ENCODE measurements around the gene ITPK1. TPM values are rescaled to one million over a fixed set of nuclear protein-coding genes. Genes with fewer than 3 reads are reported as not detected.
"Not testable (repeated sequence)": the region's sequence is repeated elsewhere in the genome, so short reads cannot be mapped to it uniquely, and the experiment has no call there.

The ITPK1 gene
- total and polyA plus RNA-seq, 5 donors from 2014 or later, result 19.5 to 54.1 (median 22.1) TPM

DNA sequence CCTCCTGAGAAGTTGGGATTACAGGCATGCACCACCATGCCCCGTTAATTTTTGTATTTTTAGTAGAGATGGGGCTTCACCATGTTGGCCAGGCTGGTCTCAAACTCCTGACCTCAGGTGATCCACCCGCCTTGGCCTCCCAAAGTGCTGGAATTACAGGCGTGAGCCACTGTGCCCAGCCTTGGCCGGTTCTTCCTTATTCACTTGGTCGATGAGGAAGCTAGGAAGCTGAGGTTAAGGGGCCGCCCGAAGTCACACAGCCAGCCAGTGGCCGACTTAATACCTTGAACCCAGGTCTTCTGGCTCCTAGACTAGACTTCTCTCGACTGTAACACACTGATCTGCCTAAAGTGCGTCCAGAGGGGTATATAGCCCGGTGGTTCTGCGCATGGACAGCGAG lies 20.8 kb upstream of the ITPK1 start:
- not testable (repeated sequence) for H3K9me3 Mint-ChIP-seq; H3K36me3 ChIP-seq (ENCODE audit: control insufficient read depth, insufficient read depth, low read length); H3K9me3 ChIP-seq (ENCODE audit: control insufficient read depth in 2 of 2, low read length in 2 of 2); H3K27ac ChIP-seq (ENCODE audit: insufficient read depth, low read length, poor library complexity, severe bottlenecking); H3K27ac Mint-ChIP-seq; ATAC-seq (ENCODE audit: low read depth in 2 of 2); H3K4me1 ChIP-seq (ENCODE audit: control insufficient read depth, insufficient read depth, low read length, poor library complexity, severe bottlenecking); H3K4me3 ChIP-seq (ENCODE audit: low read depth, low read length); H3K4me1 Mint-ChIP-seq; H3K4me3 Mint-ChIP-seq; DNase-seq; H3K36me3 Mint-ChIP-seq; H3K27me3 ChIP-seq (ENCODE audit: control insufficient read depth, insufficient read depth, low read length)
- peaks cover 13% of the 10 kb centered on the region for H3K27me3 Mint-ChIP-seq

DNA sequence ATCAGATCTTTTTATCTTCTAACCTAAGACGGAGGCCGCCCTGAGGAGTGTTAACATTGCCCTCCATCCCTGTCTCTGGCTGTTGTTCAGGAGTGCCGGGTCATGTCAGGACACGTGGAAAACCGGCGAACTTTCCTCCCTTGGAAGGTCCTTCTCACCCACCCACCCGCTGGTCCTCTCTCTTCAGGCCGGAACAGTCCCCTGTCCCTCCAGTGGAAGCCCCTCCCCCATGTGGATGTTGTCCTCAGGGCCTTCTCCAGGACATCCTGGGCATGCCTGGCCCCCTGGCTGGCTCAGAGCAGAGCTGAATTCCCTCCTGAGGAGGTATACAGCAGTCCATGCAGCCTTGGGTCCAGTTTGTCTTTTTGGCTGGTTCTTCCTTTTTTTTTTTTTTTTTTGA lies 20.3 kb upstream of the ITPK1 start:
- no peaks in the 10 kb centered on the region for H3K4me1 ChIP-seq (ENCODE audit: control insufficient read depth, insufficient read depth, low read length, poor library complexity, severe bottlenecking)
- Mint-ChIP-seq H3K4me1 (peaks cover 0 to 10% (median 4%) of the 10 kb centered on the region in 4 donors), H3K36me3 (no peaks in the 10 kb centered on the region), H3K9me3 (no peaks in the 10 kb centered on the region), H3K27ac (no peak overlapping the region), H3K4me3 (no peak overlapping the region), H3K27me3 (peaks cover 13% of the 10 kb centered on the region)
- DNase-seq, result no peak
- no peaks in the 10 kb centered on the region for H3K36me3 ChIP-seq (ENCODE audit: control insufficient read depth, insufficient read depth, low read length)
- H3K27me3 ChIP-seq (ENCODE audit: control insufficient read depth, insufficient read depth, low read length), result no peaks in the 10 kb centered on the region
- ATAC-seq (ENCODE audit: low read depth in 2 of 2), result no peak
- no peak overlapping the region for H3K27ac ChIP-seq (ENCODE audit: insufficient read depth, low read length, poor library complexity, severe bottlenecking)
- H3K4me3 ChIP-seq (ENCODE audit: low read depth, low read length), result no peak overlapping the region
- H3K9me3 ChIP-seq (ENCODE audit: control insufficient read depth in 2 of 2, low read length in 2 of 2), result no peaks in the 10 kb centered on the region

DNA sequence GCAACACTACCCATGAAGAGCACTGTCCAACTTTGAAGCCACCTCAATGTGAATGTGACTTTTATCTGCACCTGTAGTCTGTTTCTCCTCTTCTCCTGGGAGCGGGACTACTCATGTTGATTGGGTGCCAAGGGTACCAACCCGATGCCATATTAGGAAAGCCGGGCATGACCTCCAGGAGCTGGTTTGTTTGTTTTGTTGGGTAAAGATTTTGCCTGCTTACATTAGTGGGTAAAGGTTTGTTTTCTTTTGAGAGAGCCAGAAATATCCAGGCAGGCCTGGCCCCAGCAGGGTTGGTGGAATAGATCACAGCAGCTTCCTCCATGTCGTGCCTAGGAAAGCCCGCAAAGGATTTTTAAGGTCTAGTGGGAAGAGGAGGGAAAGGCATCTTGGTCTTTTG lies 19.7 kb upstream of the ITPK1 start:
- Histone ChIP-seq H3K4me1 (ENCODE audit: control insufficient read depth, insufficient read depth, low read length, poor library complexity, severe bottlenecking) (no peaks in the 10 kb centered on the region), H3K27ac (ENCODE audit: insufficient read depth, low read length, poor library complexity, severe bottlenecking) (no peak overlapping the region), H3K36me3 (ENCODE audit: control insufficient read depth, insufficient read depth, low read length) (no peaks in the 10 kb centered on the region), H3K4me3 (ENCODE audit: low read depth, low read length) (no peak overlapping the region), H3K27me3 (ENCODE audit: control insufficient read depth, insufficient read depth, low read length) (no peaks in the 10 kb centered on the region), H3K9me3 (ENCODE audit: control insufficient read depth in 2 of 2, low read length in 2 of 2) (no peaks in the 10 kb centered on the region)
- DNase-seq (no peak), ATAC-seq (ENCODE audit: low read depth in 2 of 2) (no peak)
- H3K27me3 Mint-ChIP-seq, result peaks cover 13% of the 10 kb centered on the region
- no peaks in the 10 kb centered on the region for H3K9me3 Mint-ChIP-seq
- H3K36me3 Mint-ChIP-seq, result no peaks in the 10 kb centered on the region
- H3K4me1 Mint-ChIP-seq, result peaks cover 0 to 10% (median 4%) of the 10 kb centered on the region in 4 donors
- no peak overlapping the region for H3K4me3 Mint-ChIP-seq
- no peak overlapping the region for H3K27ac Mint-ChIP-seq

DNA sequence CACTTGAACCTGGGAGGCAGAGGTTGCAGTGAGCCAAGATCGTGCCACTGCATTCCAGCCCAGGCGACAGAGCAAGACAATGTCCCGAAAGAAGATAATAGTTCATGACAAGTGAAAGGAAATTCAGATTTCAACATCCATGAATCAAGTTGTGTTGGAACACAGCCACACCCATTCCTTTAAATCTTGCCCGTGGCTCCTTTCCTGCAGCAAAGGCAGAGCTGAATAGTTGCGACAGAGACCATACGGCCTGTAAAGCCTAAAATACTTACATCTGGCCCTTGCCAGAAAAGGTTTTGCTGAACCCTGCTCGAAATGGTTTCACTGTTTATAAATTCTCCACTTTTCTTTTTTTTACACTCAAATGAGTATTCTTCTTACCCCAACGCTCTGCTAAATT lies 17.7 kb upstream of the ITPK1 start:
- Histone ChIP-seq H3K4me3 (ENCODE audit: low read depth, low read length) (no peak overlapping the region), H3K27me3 (ENCODE audit: control insufficient read depth, insufficient read depth, low read length) (no peaks in the 10 kb centered on the region), H3K27ac (ENCODE audit: insufficient read depth, low read length, poor library complexity, severe bottlenecking) (no peak overlapping the region), H3K4me1 (ENCODE audit: control insufficient read depth, insufficient read depth, low read length, poor library complexity, severe bottlenecking) (no peaks in the 10 kb centered on the region), H3K36me3 (ENCODE audit: control insufficient read depth, insufficient read depth, low read length) (no peaks in the 10 kb centered on the region), H3K9me3 (ENCODE audit: control insufficient read depth in 2 of 2, low read length in 2 of 2) (no peaks in the 10 kb centered on the region)
- no peak for ATAC-seq (ENCODE audit: low read depth in 2 of 2)
- DNase-seq, result no peak
- peaks cover 6% of the 10 kb centered on the region for H3K27me3 Mint-ChIP-seq
- no peaks in the 10 kb centered on the region for H3K36me3 Mint-ChIP-seq
- H3K4me1 Mint-ChIP-seq, result peaks cover 0 to 4% (median 1%) of the 10 kb centered on the region in 4 donors
- no peak overlapping the region for H3K27ac Mint-ChIP-seq
- H3K4me3 Mint-ChIP-seq, result no peak overlapping the region
- no peaks in the 10 kb centered on the region for H3K9me3 Mint-ChIP-seq

DNA sequence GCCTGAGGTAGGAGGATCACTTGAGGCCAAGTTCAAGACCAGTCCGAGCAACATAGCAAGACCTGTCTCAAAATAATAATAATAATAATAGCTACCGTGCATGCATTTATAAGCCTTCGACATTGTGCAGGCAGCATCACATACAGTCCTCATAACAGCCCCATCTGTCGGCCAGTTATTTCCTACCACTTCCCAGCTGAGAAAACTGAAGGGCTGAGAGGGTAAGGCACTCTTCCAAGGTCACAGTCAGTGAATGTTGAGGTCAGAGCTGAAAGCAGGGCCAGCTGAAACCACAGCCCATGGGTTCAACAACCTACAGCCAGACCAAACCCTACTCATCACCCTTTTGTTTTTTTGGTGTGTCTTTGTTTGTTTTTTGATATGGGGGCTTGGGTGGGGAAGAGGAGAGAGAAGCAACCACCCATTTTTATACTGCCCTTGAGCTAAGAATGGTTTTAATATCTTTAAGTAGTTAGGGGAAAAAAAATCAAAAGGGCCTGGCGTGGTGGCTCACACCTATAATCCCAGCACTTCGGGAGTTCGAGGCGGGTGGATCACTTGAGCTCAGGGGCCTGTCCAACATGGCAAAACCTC lies 16.8 kb upstream of the ITPK1 start:
- Histone ChIP-seq H3K27me3 (ENCODE audit: control insufficient read depth, insufficient read depth, low read length) (no peaks in the 10 kb centered on the region), H3K4me3 (ENCODE audit: low read depth, low read length) (no peak overlapping the region), H3K36me3 (ENCODE audit: control insufficient read depth, insufficient read depth, low read length) (no peaks in the 10 kb centered on the region), H3K27ac (ENCODE audit: insufficient read depth, low read length, poor library complexity, severe bottlenecking) (no peak overlapping the region), H3K4me1 (ENCODE audit: control insufficient read depth, insufficient read depth, low read length, poor library complexity, severe bottlenecking) (no peaks in the 10 kb centered on the region), H3K9me3 (ENCODE audit: control insufficient read depth in 2 of 2, low read length in 2 of 2) (no peaks in the 10 kb centered on the region)
- Mint-ChIP-seq H3K27me3 (peaks cover 13% of the 10 kb centered on the region), H3K27ac (no peak overlapping the region), H3K36me3 (no peaks in the 10 kb centered on the region), H3K4me3 (no peak overlapping the region), H3K4me1 (peaks cover 0 to 4% (median 1%) of the 10 kb centered on the region in 4 donors), H3K9me3 (no peaks in the 10 kb centered on the region)
- DNase-seq, result peak in 2 of 3 donors; percentile 24 to 45
- ATAC-seq (ENCODE audit: low read depth in 2 of 2), result peak in 1 of 2 donors; percentile 62

DNA sequence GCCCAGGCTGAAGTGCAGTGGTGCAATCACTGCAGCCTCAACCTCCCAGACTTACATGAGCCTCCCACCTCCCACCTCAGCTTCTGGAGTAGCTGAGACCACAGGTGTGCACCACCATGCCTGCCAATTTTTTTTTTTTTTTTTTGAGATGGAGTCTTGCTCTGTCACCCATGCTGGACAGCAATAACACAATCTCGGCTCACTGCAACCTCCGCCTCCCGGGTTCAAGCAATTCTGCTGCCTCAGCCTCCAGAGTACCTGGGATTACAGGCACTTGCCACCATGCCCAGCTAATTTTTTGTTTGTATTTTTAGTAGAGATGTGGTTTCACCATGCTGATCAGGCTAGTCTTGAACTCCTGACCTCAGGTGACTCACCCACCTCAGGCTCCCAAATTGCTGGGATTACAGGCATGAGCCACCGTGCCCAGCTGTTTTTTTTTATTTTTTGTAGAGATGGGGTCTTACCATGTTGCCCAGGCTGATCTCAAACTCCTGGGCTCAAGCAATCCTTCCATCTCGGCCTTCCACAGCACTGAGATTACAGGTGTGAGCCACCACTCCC lies 15.6 kb upstream of the ITPK1 start:
- not testable (repeated sequence) for H3K4me3 ChIP-seq (ENCODE audit: low read depth, low read length); DNase-seq; ATAC-seq (ENCODE audit: low read depth in 2 of 2); H3K36me3 ChIP-seq (ENCODE audit: control insufficient read depth, insufficient read depth, low read length); H3K27me3 ChIP-seq (ENCODE audit: control insufficient read depth, insufficient read depth, low read length); H3K27ac Mint-ChIP-seq; H3K9me3 ChIP-seq (ENCODE audit: control insufficient read depth in 2 of 2, low read length in 2 of 2); H3K27ac ChIP-seq (ENCODE audit: insufficient read depth, low read length, poor library complexity, severe bottlenecking); H3K4me3 Mint-ChIP-seq; H3K4me1 ChIP-seq (ENCODE audit: control insufficient read depth, insufficient read depth, low read length, poor library complexity, severe bottlenecking); H3K36me3 Mint-ChIP-seq; H3K4me1 Mint-ChIP-seq; H3K27me3 Mint-ChIP-seq; H3K9me3 Mint-ChIP-seq

DNA sequence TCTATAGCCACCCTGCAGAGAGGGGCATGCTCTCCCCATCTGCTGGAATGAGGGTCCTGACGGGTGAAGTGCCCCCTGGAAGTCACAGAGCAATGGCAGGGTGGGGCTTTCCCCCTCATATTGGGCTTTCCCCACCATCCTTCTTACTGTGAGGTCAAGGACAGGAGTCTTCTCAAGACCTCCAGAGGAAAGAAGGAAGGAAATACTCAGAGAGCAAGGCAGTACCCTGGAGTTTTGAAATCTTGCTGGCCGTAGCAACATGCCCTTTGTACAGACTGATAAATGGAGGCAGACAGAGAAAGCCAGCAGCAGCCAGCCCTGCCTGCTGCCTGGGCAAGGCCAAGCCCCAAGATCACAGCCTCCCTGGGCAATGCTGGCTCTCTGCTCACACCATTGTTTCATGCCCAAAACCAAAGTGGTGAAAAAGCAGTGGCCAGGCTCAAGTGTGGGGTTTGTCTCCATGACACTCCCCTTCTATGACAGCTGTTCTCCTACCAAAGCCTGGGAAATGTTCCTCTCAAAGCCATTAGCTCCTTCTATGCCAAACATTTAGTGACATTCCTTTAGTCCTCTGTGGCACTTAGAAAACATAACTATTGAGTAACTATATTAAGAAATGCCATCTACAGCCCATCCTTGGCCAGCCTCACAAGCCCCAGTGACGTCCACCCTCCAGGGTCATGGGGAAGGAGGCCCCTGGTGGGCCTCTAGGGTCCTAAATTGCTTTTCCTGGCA lies 13.2 kb upstream of the ITPK1 start:
- no peak overlapping the region for H3K4me3 ChIP-seq (ENCODE audit: low read depth, low read length)
- no peak overlapping the region for H3K27ac Mint-ChIP-seq
- H3K4me1 Mint-ChIP-seq, result peaks cover 0 to 4% (median 1%) of the 10 kb centered on the region in 4 donors
- ATAC-seq (ENCODE audit: low read depth in 2 of 2) (no peak), DNase-seq (no peak)
- H3K4me3 Mint-ChIP-seq, result no peak overlapping the region
- H3K4me1 ChIP-seq (ENCODE audit: control insufficient read depth, insufficient read depth, low read length, poor library complexity, severe bottlenecking), result no peaks in the 10 kb centered on the region
- peaks cover 12% of the 10 kb centered on the region for H3K27me3 Mint-ChIP-seq
- no peaks in the 10 kb centered on the region for H3K36me3 ChIP-seq (ENCODE audit: control insufficient read depth, insufficient read depth, low read length)
- H3K36me3 Mint-ChIP-seq, result no peaks in the 10 kb centered on the region
- H3K9me3 Mint-ChIP-seq, result no peaks in the 10 kb centered on the region
- no peaks in the 10 kb centered on the region for H3K9me3 ChIP-seq (ENCODE audit: control insufficient read depth in 2 of 2, low read length in 2 of 2)
- no peaks in the 10 kb centered on the region for H3K27me3 ChIP-seq (ENCODE audit: control insufficient read depth, insufficient read depth, low read length)
- H3K27ac ChIP-seq (ENCODE audit: insufficient read depth, low read length, poor library complexity, severe bottlenecking), result no peak overlapping the region

DNA sequence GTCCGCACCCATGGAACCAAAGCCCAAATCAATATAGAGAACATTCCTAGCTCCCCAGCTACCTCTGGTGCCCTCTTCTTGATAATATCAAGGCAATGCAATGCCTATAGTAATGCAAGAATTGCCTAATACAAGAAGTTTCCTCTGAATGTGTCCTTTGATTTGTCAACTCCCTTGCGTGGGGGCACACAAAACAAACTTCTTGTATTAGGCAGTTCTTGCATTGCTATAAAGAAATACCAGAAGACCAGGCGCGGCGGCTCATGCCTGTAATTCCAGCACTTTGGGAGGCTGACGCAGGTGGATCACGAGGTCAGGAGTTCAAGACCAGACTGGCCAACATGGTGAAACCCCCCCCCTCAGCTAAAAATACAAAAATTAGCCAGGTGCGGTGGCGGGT lies 10.4 kb upstream of the ITPK1 start:
- ATAC-seq (ENCODE audit: low read depth in 2 of 2), result no peak

More for the DNA sequence above, 10.4 kb upstream of the ITPK1 start:
- H3K36me3 Mint-ChIP-seq, result no peaks in the 10 kb centered on the region
- no peak overlapping the region for H3K27ac ChIP-seq (ENCODE audit: insufficient read depth, low read length, poor library complexity, severe bottlenecking)
- H3K4me1 ChIP-seq (ENCODE audit: control insufficient read depth, insufficient read depth, low read length, poor library complexity, severe bottlenecking), result no peaks in the 10 kb centered on the region
- no peak overlapping the region for H3K27ac Mint-ChIP-seq
- H3K4me1 Mint-ChIP-seq, result no peaks in the 10 kb centered on the region
- no peaks in the 10 kb centered on the region for H3K27me3 ChIP-seq (ENCODE audit: control insufficient read depth, insufficient read depth, low read length)
- H3K9me3 ChIP-seq (ENCODE audit: control insufficient read depth in 2 of 2, low read length in 2 of 2), result no peaks in the 10 kb centered on the region
- H3K4me3 ChIP-seq (ENCODE audit: low read depth, low read length), result no peak overlapping the region
- no peaks in the 10 kb centered on the region for H3K9me3 Mint-ChIP-seq
- H3K36me3 ChIP-seq (ENCODE audit: control insufficient read depth, insufficient read depth, low read length), result no peaks in the 10 kb centered on the region
- no peak for DNase-seq
- H3K4me3 Mint-ChIP-seq, result no peak overlapping the region
- peaks cover 12% of the 10 kb centered on the region for H3K27me3 Mint-ChIP-seq
